HG03039 (cell line): ENCODE measurements around the gene SLC35F1.
"Not testable (repeated sequence)": the region's sequence is repeated elsewhere in the genome, so short reads cannot be mapped to it uniquely, and the experiment has no call there.

Experiments used
- ATAC-seq: cut with Tn5 transposase; IDR thresholded peaks from one replicate; pipeline ENCODE4 v1.9.1; 2021; ENCODE audit warnings: mild to moderate bottlenecking, moderate library complexity; ENCODE audit not compliant: unreplicated experiment

Gene SLC35F1

DNA sequence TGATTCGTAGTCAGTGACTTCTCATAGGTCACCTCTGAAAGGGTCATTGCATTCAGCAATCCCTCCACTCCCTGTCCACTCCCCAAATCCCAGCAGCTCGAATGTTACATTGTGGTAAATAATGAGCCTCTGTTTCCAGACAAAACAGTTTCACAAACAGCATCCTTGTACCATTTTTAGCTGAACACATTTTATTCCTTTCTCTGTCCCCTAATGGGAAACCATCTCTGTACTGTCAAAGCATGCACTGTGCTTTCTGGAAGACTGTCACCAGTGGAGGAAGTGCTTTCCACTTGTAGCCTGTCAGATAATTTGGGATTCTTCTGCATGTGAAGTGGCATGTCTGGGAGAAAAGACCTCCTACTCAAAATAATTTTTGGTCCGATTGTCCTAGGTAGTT lies 82.0 kb downstream of the SLC35F1 start:
- no peak for ATAC-seq

DNA sequence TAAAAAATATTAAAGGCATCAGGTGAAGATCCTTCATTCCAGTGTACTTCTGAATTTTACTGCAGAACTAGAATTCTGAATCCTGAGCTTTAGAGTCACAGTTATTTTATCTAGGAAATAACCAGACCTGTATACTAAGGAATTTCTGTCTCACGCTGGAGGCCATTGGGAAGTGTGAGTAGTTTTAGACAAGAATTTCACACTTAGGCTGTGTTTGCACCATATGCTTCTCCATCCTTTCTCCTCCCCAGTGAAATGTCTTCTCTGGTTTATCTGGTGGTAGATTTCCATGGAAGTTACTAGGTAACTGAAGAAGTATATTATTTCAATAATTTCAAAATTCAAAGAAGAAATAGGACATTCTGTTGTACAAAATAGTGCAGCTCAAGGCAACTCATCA lies 83.1 kb downstream of the SLC35F1 start:
- ATAC-seq, result no peak

DNA sequence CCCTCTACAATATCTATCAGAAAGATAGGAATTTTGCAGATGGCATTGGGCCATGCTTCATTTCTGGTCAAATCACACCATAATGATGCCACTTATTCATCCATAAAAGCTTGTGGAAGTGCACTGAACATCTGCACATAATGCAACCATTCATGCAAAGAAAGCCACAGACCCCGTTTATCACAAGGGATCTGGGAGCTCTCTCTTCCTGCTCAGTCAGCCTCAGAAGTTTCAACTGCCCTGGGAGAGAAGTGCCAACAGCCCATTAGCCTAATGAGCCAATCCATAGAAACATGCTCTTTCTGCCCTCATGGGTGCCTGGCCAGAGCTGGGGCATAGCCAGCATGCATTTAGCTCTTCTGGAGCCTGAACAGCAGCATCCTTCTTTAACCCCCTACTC lies 85.8 kb downstream of the SLC35F1 start:
- no peak for ATAC-seq

DNA sequence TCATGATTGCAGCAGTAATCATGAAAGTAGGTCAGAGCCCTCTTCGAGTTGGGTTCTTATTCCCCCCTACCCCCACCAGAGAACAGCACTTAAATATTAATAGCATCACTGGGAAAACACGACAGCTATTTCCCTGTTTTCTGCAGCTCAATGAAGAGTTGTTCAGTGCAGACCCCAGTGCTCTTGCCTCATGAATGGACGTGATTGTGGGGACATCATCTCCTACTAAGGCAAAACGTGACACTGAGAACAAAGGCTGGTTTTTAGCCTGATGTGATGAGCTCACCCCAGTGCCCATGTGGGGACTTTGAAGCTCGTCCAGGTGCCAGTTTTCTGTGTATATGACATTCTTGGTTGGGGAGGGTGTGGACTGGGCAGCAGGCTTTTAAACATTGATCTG lies 105.9 kb downstream of the SLC35F1 start:
- no peak for ATAC-seq

DNA sequence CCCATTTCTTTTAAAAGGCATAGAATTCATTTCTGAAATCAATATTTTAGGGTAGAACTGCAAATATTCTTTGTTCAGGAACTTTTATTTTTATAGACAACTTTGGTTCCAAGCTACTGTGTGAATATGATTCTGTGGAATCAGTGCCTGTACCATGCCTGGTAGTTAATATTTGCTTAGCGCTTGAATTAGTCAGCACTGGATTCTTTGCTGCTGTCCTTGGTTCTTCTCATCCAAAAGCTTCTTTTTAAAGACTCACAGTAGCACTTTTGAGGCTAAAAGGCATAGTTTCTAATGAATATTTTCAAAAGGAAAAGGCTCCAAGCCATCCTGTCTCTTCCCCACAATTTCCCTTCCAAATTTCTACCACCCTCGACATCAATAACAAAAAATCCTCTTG lies 109.5 kb downstream of the SLC35F1 start:
- ATAC-seq, result no peak

DNA sequence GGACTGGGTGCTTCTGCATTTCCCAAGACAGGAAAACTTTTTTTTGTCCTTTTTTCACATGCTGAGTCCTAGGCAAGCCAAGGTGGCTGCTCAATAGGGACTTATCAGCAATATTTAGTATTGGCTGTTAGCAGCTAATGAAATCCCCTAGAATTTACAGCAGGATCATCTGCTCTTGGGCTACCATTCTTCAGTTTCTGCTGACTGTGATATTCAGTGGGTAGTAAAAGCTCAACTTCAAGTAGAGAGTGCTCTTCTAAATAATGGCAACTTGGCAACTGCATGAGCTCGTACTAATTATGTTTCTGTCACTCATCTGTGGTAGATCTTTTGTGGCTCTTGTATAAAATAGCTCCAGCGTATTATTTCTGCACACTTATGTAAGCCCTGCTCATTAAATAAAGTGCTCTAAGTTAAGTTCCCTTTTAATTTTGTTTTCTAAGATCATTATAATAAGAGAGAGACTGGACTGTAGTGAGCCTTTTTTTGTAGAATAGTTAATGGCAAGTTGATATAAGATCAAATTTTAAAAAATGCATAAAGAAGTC lies 110.3 kb downstream of the SLC35F1 start:
- ATAC-seq, result no peak

- no peak for ATAC-seq
Observed at GRCh38 chr6:118023771-118024170, 116.7 kb downstream of the SLC35F1 start.

GRCh38 chr6:118029967-118030366 lies 122.9 kb downstream of the SLC35F1 start:
- no peak for ATAC-seq

GRCh38 chr6:118037479-118037878 lies 130.4 kb downstream of the SLC35F1 start:
- ATAC-seq, result not testable (repeated sequence)

GRCh38 chr6:118042855-118043254 lies 135.8 kb downstream of the SLC35F1 start:
- ATAC-seq, result no peak

DNA sequence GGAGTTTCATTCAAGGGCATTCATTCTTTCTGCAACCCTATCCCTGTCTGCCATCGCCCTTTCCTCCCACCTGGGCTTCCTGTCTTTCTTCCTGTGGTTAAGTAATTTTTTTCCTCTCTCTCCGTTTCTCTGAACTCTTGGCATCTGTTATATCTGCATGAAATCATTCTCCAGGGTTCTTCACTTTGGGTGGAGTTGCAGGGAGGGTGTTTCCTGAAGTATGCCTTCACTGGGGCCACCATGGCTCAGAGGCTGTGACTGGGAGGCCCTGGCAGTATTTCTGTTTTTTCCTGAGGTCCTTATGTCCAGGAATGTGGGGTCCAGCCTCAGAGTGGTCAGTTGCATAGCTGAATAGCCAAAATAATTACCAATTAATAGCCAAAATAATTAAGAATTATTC lies 137.2 kb downstream of the SLC35F1 start:
- ATAC-seq, result no peak

- ATAC-seq, result no peak
Observed at GRCh38 chr6:118054082-118054481, 147.0 kb downstream of the SLC35F1 start.

- no peak for ATAC-seq
Observed at GRCh38 chr6:118061666-118062065, 154.6 kb downstream of the SLC35F1 start.

- ATAC-seq, result no peak
Observed at GRCh38 chr6:118080547-118080946, 173.5 kb downstream of the SLC35F1 start.

DNA sequence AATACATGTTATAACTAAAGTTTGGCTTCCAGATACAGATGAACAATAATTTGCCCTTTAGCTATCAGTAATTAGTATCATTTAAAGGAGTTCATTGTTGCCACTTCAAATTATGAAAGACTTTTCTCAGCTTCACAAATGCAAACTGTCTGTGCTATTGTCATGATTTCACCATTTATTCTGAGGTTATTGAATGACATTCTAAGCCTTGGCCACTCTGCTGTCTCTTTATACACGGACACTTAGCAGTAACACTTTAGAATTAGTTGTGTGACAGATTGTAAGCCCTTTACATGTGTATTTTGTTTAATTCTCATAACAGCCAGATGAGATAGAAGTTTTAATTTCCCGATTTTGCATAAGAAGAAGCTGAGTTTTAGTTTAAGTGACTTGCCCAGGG lies 176.6 kb downstream of the SLC35F1 start:
- ATAC-seq, result no peak

- ATAC-seq, result no peak
Observed at GRCh38 chr6:118085665-118086064, 178.6 kb downstream of the SLC35F1 start.

DNA sequence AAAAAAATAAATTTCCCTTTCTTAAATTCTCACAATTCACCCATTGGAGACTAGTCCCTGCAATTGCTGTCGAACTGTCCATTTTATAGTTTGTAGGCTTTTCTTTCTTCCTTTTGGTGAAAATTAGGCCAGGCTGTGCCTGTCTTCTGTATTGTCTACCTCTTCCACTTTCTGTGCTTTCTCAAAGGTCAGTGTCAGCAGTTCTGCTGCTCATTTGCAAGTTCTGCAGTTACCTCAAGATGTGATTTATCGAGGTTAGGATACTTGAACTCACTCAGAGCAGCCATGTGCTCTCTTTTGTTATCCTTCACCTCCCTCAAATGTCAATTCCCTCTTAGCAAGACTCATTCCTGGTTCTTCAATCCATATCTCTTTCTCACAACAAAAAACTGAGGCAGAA lies 179.1 kb downstream of the SLC35F1 start:
- no peak for ATAC-seq

DNA sequence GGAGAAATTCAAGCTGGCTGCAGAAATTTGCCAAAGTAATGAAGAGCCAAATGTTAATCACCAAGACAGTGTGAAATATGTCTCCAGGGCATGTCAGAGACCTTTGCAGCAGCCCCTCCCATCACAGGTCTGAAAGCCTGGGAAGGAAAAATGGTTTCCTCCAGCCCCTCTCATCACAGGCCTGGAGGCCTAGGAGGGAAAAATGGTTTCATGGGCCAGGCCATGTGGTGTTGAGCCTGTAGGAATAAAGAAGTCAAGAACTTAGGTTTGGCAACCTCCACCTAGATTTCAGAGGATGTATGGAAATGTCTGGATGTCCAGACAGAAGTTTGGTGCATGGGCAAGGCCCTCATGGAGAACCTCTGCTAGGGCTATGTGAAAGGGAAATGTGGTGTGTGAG lies 185.0 kb downstream of the SLC35F1 start:
- no peak for ATAC-seq

DNA sequence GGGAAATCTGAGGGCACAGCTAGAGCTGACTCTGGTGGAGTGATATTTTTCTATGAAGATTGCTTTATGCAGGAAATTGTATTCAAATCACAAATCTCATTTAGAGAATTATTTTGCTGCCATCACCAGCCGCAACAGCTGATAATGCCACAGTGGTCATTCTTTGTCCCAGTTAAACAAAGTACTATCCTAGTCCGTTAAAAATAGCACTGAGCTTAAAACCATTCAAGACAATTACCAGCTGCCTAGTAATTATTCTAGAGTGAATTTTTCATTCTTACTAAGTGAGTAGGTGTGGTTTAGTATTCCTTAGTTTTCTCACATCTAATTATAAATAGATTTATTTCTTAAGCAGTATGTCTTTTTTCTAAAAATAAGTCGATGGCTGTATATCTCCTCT lies 190.5 kb downstream of the SLC35F1 start:
- no peak for ATAC-seq

GRCh38 chr6:118100717-118101116 lies 193.7 kb downstream of the SLC35F1 start:
- no peak for ATAC-seq

- no peak for ATAC-seq
Observed at GRCh38 chr6:118101220-118101619, 194.2 kb downstream of the SLC35F1 start.

GRCh38 chr6:118101831-118102345 lies 194.8 kb downstream of the SLC35F1 start:
- ATAC-seq, result no peak

DNA sequence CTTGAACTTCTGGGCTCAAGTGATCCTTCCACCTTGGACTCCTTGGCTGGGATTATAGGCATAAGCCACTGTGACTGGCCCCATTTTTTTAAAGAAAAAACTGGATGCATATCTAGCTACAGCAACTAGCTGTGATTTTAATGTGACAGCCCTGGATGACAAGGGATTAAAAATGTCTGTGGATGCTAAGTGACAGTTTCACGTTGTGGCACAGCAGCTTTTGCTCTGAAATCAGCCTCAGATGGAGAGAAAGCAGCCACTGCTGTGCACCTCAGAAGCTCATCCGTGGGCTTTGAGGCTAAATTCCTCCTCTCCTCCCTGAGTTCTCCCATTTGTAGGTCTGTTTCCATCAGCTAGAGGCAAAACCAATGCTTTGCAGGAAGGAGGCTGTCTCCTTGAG lies 195.3 kb downstream of the SLC35F1 start:
- no peak for ATAC-seq
